PC-9 (cell line): ENCODE results near the gene CHRNA4.

ENCODE experiments used
- EZH2 ChIP-seq: fragments of 200-600 bp; sonication (generic); IDR thresholded peaks from 2 replicates; pipeline ENCODE4 v1.8.0; 2017; ENCODE audit warnings: antibody characterized with exemption, low read depth
- TF ChIP-seq, protein P1 (sequence below): fragments of 200-600 bp; sonication (generic); conservative IDR thresholded peaks from 2 replicates; pipeline ENCODE4 v1.6.1; 2017; ENCODE audit warnings: mixed run types, antibody characterized with exemption, mild to moderate bottlenecking, moderate library complexity

DNA sequence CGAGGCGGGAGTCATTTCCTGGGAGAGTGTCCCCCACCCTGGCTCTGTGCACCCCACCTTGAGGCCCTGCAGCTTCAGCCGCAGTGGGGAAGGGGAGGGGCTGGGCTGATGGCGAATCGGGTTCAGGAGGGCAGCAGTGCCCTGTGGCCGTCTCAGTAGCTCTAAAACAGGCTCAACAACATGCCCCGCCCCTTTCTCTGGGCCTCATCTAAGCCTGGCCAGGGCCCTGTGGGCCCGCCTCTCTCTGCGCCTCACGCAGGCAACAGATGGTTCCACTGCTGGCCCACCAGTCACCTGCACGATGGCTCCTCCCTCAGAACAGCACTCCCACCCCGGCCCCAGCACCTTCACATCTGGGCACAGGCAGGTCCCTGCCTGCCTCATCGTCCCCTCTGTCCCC is 30.2 kb downstream of the CHRNA4 start:
- TF ChIP-seq, protein P1, sequence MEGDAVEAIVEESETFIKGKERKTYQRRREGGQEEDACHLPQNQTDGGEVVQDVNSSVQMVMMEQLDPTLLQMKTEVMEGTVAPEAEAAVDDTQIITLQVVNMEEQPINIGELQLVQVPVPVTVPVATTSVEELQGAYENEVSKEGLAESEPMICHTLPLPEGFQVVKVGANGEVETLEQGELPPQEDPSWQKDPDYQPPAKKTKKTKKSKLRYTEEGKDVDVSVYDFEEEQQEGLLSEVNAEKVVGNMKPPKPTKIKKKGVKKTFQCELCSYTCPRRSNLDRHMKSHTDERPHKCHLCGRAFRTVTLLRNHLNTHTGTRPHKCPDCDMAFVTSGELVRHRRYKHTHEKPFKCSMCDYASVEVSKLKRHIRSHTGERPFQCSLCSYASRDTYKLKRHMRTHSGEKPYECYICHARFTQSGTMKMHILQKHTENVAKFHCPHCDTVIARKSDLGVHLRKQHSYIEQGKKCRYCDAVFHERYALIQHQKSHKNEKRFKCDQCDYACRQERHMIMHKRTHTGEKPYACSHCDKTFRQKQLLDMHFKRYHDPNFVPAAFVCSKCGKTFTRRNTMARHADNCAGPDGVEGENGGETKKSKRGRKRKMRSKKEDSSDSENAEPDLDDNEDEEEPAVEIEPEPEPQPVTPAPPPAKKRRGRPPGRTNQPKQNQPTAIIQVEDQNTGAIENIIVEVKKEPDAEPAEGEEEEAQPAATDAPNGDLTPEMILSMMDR: no peak
- no peak for TF ChIP-seq EZH2
